Psoas muscle (tissue), 8 donors: ENCODE data around the gene ADAMTSL1. TPM values are rescaled to one million over a fixed set of nuclear protein-coding genes. Genes with fewer than 3 reads are reported as not detected.

Experiments
- ATAC-seq, 4 donors: fragments of 200-7000 bp; cut with Tn5 transposase; one replicate each; pipeline ENCODE4 v1.9.1; 2020; ENCODE audit warnings: moderate library complexity in 3 of 4, mild to moderate bottlenecking in 2 of 4
- DNase-seq, 2 donors: peaks; one replicate each; pipeline ENCODE4 v3.0.0-alpha.2; 2020
- H3K27ac ChIP-seq: fragments of 200-600 bp; one replicate; pipeline ENCODE4 v1.8.0; 2022
- H3K27me3 ChIP-seq, 3 donors: fragments of 200-600 bp in 1 of 3; one replicate each; pipeline versions ENCODE4 v1.6.1 to v1.8.0; 2013 to 2022; ENCODE audit warnings: low read length in 2 of 3, mild to moderate bottlenecking in 2 of 3, moderate library complexity in 1 of 3; ENCODE audit not compliant: insufficient read depth in 3 of 3
- H3K36me3 ChIP-seq, 2 donors: fragments of 200-600 bp in 1 of 2; one replicate each; pipeline versions ENCODE4 v1.6.1 to v1.8.0; 2013 to 2022; ENCODE audit warnings: low read depth in 1 of 2, mild to moderate bottlenecking in 1 of 2, moderate library complexity in 1 of 2; ENCODE audit not compliant: insufficient read depth in 1 of 2
- H3K4me1 ChIP-seq: fragments of 200-600 bp; one replicate; pipeline ENCODE4 v1.8.0; 2022
- H3K4me3 ChIP-seq: fragments of 200-600 bp; one replicate; pipeline ENCODE4 v1.8.0; 2022; ENCODE audit warnings: mild to moderate bottlenecking
- H3K9me3 ChIP-seq: fragments of 200-600 bp; one replicate; pipeline ENCODE4 v1.8.0; 2022
- WGBS, 3 donors: extraction: QIAGEN DNeasy Blood & Tissue Kit; methylation state at CpG; one replicate each; pipeline versions ENCODE4 v1.1.6 to v1.1.7; 2013; 5-methylcytosine and 5-hydroxymethylcytosine counted together
- intact Hi-C, 2 donors: fragments of 100-400 bp; cut with DNase I; formaldehyde crosslinking; loops; one replicate each; pipeline versions ENCODE4 v1.11.0 to v1.14.2; 2022
- polyA plus RNA-seq, 3 donors: library from polyadenylated mRNA; stranded (reverse); fragments of 200-250 nt; gene quantifications; one replicate each; pipeline ENCODE4 v1.2.3, GENCODE V29; 2013
- total RNA-seq, 4 donors: library from RNA; stranded (reverse); fragmentation: NEBNext Ultra II Directional in 2 of 4; extraction: Animal tissue kit (Norgen Biotek cat#: 25700) in 2 of 4; gene quantifications; one replicate each; pipeline versions ENCODE4 v1.2.1 to v1.2.4, GENCODE V29; 2021 to 2023
- TF ChIP-seq, protein P1 (sequence below): fragments of 200-600 bp; IDR thresholded peaks from one replicate; pipeline ENCODE4 v1.8.0; 2022; ENCODE audit warnings: antibody characterized with exemption
- donor health status: healthy with polysubstance abuse.
- donor health status: DM: no; HTN: no; CAD: no; lungs with moderate emphysema.
- donor health status: Bipolar disorder and iron deficiency.
- donor health status: healthy.
- donor health status: DM: yes; HTN: yes; CAD: no.
- donor health status: DM: no; HTN: no; CAD: no.
- donor health status: DM: no; HTN: no; CAD: no.
- donor health status: DM: yes; HTN: yes; CAD: no.

ADAMTSL1 gene
- total and polyA plus RNA-seq, 7 donors, result 0.08 to 0.57 (median 0.28) TPM

DNA sequence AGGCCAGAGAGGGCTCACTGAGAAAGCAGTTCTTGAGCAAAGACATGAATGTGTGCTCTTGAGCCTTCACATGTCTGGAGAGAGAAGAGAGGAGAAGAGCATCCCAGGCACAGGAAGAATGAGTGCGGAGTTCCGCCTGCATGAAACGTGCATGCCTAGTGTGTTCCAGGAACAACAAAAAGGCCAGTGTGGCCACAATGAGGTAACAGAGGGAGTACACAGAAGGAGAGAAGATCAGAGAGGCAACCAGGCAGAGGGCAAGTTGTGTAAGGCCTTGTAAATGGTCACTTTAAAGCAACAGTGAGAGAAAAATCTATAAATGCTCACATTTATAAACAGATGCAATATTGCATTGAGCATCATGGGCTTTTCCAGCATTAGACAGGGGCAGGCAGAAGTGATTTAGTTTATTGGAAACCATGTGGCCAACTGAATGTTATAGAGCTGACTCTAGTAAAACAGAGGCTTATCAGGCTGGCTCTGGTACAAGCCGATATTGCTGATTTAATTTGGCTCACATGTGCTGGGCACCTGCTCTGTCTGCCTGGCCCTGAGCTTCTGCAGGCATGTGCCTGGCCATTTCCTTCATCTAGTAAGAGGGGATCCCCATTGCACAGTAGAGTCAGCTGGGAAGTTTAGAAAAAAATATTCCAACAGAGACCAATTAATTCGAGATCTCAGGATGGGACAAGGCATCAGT lies 373.8 kb downstream of the ADAMTSL1 start:
- 76 to 91% (median 79%) methylated on average over 5 of the region's 5 CpGs for WGBS, 3 donors
- no peaks in the 10 kb centered on the region for H3K4me1 ChIP-seq
- DNase-seq (no peak), ATAC-seq (no peak)
- H3K9me3 ChIP-seq, result no peaks in the 10 kb centered on the region
- H3K27me3 ChIP-seq, result no peaks in the 10 kb centered on the region
- intact Hi-C loops, result no loop called here
- no peak overlapping the region for H3K27ac ChIP-seq
- no peaks in the 10 kb centered on the region for H3K36me3 ChIP-seq
- TF ChIP-seq, protein P1, sequence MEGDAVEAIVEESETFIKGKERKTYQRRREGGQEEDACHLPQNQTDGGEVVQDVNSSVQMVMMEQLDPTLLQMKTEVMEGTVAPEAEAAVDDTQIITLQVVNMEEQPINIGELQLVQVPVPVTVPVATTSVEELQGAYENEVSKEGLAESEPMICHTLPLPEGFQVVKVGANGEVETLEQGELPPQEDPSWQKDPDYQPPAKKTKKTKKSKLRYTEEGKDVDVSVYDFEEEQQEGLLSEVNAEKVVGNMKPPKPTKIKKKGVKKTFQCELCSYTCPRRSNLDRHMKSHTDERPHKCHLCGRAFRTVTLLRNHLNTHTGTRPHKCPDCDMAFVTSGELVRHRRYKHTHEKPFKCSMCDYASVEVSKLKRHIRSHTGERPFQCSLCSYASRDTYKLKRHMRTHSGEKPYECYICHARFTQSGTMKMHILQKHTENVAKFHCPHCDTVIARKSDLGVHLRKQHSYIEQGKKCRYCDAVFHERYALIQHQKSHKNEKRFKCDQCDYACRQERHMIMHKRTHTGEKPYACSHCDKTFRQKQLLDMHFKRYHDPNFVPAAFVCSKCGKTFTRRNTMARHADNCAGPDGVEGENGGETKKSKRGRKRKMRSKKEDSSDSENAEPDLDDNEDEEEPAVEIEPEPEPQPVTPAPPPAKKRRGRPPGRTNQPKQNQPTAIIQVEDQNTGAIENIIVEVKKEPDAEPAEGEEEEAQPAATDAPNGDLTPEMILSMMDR, result no peak
- H3K4me3 ChIP-seq, result no peak overlapping the region

DNA sequence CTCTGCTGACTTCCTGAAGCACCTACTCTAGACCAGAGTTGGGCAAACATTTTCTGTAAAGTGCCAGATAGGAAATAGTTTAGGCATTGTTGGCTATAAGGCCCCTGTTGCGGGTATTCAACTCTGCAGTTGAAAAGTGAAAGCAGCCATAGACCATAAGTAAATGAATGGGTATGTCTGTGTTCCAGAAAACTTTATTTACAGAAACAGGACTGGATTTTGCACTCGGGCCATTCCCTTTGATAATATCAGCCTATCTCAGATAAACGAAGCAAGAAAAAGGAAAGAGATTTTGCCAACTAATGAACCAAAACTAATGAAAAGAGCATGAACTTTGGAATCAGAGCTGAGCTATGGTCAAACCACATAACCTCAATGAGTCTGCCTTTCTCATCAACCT lies 374.7 kb downstream of the ADAMTSL1 start:
- no peaks in the 10 kb centered on the region for H3K36me3 ChIP-seq
- ATAC-seq (no peak), DNase-seq (no peak)
- no peak overlapping the region for H3K4me3 ChIP-seq
- TF ChIP-seq, protein P1, result no peak
- no peaks in the 10 kb centered on the region for H3K27me3 ChIP-seq
- no peaks in the 10 kb centered on the region for H3K4me1 ChIP-seq
- no peak overlapping the region for H3K27ac ChIP-seq
- intact Hi-C loops, result no loop called here
- WGBS, 3 donors, result 71 to 75% (median 72%) methylated on average over 3 of the region's 3 CpGs
- H3K9me3 ChIP-seq, result no peaks in the 10 kb centered on the region

DNA sequence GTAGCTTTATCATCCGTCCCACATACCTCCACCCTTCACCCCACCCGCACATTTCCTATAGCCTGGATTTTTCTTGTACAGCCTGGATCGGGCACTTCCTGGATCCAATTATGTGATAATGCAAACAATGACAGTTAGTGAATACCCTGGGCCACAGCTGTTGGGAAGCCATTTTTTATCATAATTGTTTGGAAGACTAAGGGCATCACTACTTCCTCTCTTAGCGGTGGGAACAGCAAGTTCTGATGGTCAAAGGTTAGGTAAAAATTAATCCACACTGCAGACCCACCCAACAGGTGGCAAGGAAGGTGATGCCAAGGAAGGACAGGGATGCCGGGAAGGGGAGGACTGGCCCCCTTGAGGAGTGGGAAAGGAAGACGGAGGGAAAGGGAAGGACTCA lies 375.3 kb downstream of the ADAMTSL1 start:
- Histone ChIP-seq H3K36me3 (no peaks in the 10 kb centered on the region), H3K4me1 (no peaks in the 10 kb centered on the region), H3K4me3 (no peak overlapping the region), H3K9me3 (no peaks in the 10 kb centered on the region), H3K27ac (no peak overlapping the region), H3K27me3 (no peaks in the 10 kb centered on the region)
- 70 to 79% (median 75%) methylated on average over 6 of the region's 6 CpGs for WGBS, 3 donors
- intact Hi-C loops, result no loop called here
- ATAC-seq, result no peak
- no peak for DNase-seq
- TF ChIP-seq, protein P1, result no peak

DNA sequence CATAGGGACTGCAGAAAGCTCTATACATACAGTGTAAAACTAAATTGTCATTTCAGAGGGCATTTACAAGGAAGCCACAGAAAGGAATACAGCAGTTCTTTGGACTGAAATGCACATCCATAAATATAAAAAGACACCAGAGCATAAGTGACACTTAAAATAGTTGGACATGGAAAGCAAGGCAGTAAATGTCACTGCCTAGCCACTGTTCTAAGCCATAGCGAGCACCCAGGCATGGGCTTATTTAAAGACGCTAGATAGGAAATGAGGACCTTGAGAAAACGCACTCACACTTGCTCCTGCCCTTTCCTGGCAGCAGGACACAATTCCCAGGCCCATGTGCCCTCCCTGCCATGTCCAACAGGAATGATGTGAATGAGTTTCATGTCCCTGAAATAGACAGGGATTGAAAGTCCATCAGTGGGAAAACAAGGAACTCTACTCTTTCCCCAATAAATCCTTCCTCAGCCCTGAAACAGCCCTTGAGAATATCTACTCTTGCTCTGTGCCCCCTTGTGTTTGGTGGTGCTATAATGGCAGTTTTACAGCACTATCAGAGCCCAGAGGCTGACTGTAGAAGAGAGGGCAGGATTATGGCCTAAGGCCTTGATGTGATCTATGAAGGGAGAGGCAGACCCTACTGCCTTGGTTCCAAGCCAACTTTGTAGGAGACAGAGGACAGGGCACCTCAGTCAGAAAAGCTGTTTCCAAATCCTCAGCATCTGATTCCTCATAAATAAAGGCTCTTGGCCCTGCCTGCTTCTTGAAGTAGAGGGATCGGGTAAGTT lies 376.1 kb downstream of the ADAMTSL1 start:
- Histone ChIP-seq H3K4me3 (no peak overlapping the region), H3K27me3 (no peaks in the 10 kb centered on the region), H3K36me3 (no peaks in the 10 kb centered on the region), H3K4me1 (no peaks in the 10 kb centered on the region), H3K27ac (no peak overlapping the region), H3K9me3 (no peaks in the 10 kb centered on the region)
- intact Hi-C loops, result no loop called here
- 51 to 65% (median 62%) methylated on average over 4 of the region's 4 CpGs for WGBS, 3 donors
- DNase-seq, result no peak
- no peak for ATAC-seq
- TF ChIP-seq, protein P1, result no peak
